K562 (cell line): ENCODE measurements around the gene HAGHL. TPM values are rescaled to one million over a fixed set of nuclear protein-coding genes. Genes with fewer than 3 reads are reported as not detected.
A peak's percentile ranks its signal among the peaks of the same experiment; 100 is the strongest.

Experiments used
- HDAC6 ChIP-seq: IDR thresholded peaks from 2 replicates; pipeline ENCODE4 v1.6.1; 2012; ENCODE audit warnings: low read depth, mild to moderate bottlenecking, control low read depth, inconsistent platforms, low read length, moderate library complexity
- TCF7 ChIP-seq: sonication (generic); IDR thresholded peaks from 2 replicates; pipeline ENCODE4 v1.6.1; 2016; ENCODE audit warnings: antibody characterized with exemption, borderline replicate concordance
- TFAP4 ChIP-seq: sonication (generic); formaldehyde crosslinking; IDR thresholded peaks from 2 replicates; pipeline ENCODE4 v1.8.0; 2022; ENCODE audit warnings: missing genetic modification reagents, mild to moderate bottlenecking, moderate library complexity, borderline replicate concordance
- ZBTB7A ChIP-seq: IDR thresholded peaks from 2 replicates; pipeline ENCODE4 v1.6.1; 2011; ENCODE audit warnings: low read depth, mild to moderate bottlenecking, low read length, moderate library complexity, borderline replicate concordance; ENCODE audit not compliant: control insufficient read depth
- ZNF23 ChIP-seq: fragments of 250-450 bp; sonication (Bioruptor Pico); IDR thresholded peaks from 2 replicates; pipeline ENCODE4 v1.4.0; 2020; ENCODE audit warnings: mild to moderate bottlenecking
- ZNF408 ChIP-seq: fragments of 250-450 bp; sonication (Bioruptor Pico); IDR thresholded peaks from 2 replicates; pipeline ENCODE4 v1.4.0; 2020; ENCODE audit warnings: low read depth, mild to moderate bottlenecking, moderate library complexity
- ZNF696 ChIP-seq: fragments of 250-450 bp; sonication (Bioruptor Pico); conservative IDR thresholded peaks from 2 replicates; pipeline ENCODE4 v1.4.0; 2020; ENCODE audit warnings: mild to moderate bottlenecking, moderate library complexity
- ZNF766 ChIP-seq: fragments of 200-800 bp; sonication (Bioruptor generic); conservative IDR thresholded peaks from 2 replicates; pipeline ENCODE4 v1.6.1; 2016; ENCODE audit warnings: missing genetic modification characterization, missing compliant biosample characterization
- polyA plus RNA-seq, 8 experiments: library from polyadenylated mRNA; depleted of rRNA in 4 of 8; stranded (reverse) in 5 of 8; unstranded in 3 of 8; fragments of >200 nt; fragmentation: Nextera tagmentation in 2 of 8; fragmentation: Illumina TruSeq in 1 of 8; extraction: Ambion mirVana in 2 of 8; extraction: Trizol in 1 of 8; gene quantifications; 2 replicates each; pipeline versions ENCODE4 v1.2.1 to v1.2.3, GENCODE V29; 2011 to 2014; ENCODE audit warnings: inconsistent platforms in 1 of 8, missing spikeins in 1 of 8
- total RNA-seq, 7 experiments: library from RNA; depleted of rRNA in 6 of 7; stranded (reverse); fragments of >200 nt in 6 of 7; fragmentation: Illumina TruSeq in 2 of 7; extraction: Trizol in 2 of 7; gene quantifications; 2 replicates each; pipeline versions ENCODE4 v1.2.1 to v1.2.3, GENCODE V29; 2011 to 2021; ENCODE audit warnings: low replicate concordance in 1 of 7

The HAGHL gene
- total and polyA plus RNA-seq, 9 of the 15 experiments (the other 6 are each of a cell fraction or from before 2014, with no cell fraction given): 0.31 to 83.4 (median 20.7) TPM

DNA sequence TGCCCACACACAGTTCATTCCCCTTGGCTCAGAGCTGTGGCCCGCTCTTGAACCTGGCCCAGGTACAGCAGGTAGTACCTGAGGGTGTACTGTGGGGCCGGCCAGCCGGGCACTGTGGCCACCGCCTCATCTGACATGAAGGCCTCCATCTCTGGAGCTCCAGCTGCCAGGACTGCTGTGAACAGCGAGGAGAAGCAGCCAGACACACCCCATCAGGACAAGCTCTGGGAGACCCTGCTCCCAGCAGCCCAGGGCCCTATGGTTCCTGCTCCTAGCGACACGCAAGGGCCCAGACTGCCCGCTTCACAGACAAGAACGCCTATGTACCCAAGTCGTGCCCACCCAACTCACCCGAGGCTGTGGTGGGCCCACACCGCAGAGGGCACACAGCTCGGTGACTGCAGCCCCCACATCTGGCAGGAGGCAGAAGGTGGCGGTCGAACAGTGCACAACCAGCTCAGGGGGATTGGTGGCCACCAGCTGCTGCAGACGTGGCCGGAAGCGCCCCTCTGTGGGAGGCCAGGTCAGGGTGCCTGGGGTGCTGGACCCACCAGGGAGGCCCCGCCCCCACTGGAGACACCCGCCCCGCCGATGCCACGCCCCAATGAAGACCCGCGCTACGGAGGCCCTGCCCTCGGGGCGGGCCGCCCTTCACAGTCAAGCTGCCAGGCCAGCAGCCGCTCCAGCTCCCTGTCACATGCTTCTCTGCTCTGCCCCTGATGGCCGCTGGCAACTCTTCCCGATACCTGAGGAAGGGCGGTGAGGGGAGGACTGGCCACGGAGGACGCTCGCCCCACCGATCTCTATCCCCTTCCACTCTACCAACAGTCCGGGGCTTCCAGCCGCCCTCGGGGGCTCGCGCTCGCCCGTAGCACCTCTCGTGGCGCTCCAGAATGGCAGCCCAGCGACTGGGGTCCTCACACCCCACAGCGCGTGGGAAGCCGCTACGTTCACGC, 47.8 kb upstream of the HAGHL start (continued):
- peak; percentile 80; the same call in 1 of the 2 replicates for TF ChIP-seq ZBTB7A
- no peak for TF ChIP-seq ZNF766 (CRISPR knock-in tag)
- no peak for TF ChIP-seq ZNF408
- no peak for TF ChIP-seq ZNF23 (CRISPR knock-in tag)
- TF ChIP-seq TCF7: no peak
- TF ChIP-seq HDAC6: no peak
- peak; percentile 9; the same call in 1 of the 2 replicates for TF ChIP-seq TFAP4 (CRISPR knock-in tag)
- TF ChIP-seq ZNF696 (CRISPR knock-in tag): no peak
